RWPE2 (cell line): Measurements from ENCODE around the gene KRT14.
"Not testable (repeated sequence)": the region's sequence is repeated elsewhere in the genome, so short reads cannot be mapped to it uniquely, and the experiment has no call there.

Experiments
- ATAC-seq: fragments of 200-7000 bp; cut with Tn5 transposase; 3 replicates; pipeline ENCODE4 v1.9.1; 2021; ENCODE audit warnings: low read depth
- DNase-seq: peaks from one replicate; pipeline ENCODE4 v3.0.0-alpha.2; 2020; ENCODE audit warnings: low spot score
- H3K27ac ChIP-seq: fragments of 450-650 bp; 2 replicates; pipeline ENCODE4 v1.5.1; 2017; ENCODE audit warnings: mild to moderate bottlenecking; ENCODE audit not compliant: poor library complexity, severe bottlenecking
- H3K27me3 ChIP-seq: fragments of 250-450 bp; sonication (Bioruptor Pico); 2 replicates; pipeline ENCODE4 v1.5.1; 2021; ENCODE audit warnings: mild to moderate bottlenecking, moderate library complexity; ENCODE audit not compliant: insufficient read depth, poor library complexity, severe bottlenecking
- H3K36me3 ChIP-seq: fragments of 250-450 bp; sonication (Bioruptor Pico); 2 replicates; pipeline ENCODE4 v1.5.1; 2020; ENCODE audit warnings: low read depth, mild to moderate bottlenecking, moderate library complexity
- H3K4me1 ChIP-seq: fragments of 250-450 bp; sonication (Bioruptor Pico); 2 replicates; pipeline ENCODE4 v1.5.1; 2021; ENCODE audit warnings: mild to moderate bottlenecking, moderate library complexity; ENCODE audit not compliant: insufficient read depth, poor library complexity, severe bottlenecking
- H3K4me3 ChIP-seq: fragments of 250-450 bp; sonication (Bioruptor Pico); 2 replicates; pipeline ENCODE4 v1.5.1; 2021; ENCODE audit warnings: mild to moderate bottlenecking, moderate library complexity; ENCODE audit not compliant: severe bottlenecking
- H3K9me3 ChIP-seq: fragments of 250-450 bp; sonication (Bioruptor Pico); 2 replicates; pipeline ENCODE4 v1.5.1; 2021; ENCODE audit warnings: mild to moderate bottlenecking, moderate library complexity; ENCODE audit not compliant: severe bottlenecking
- TF ChIP-seq, protein P1 (sequence below): fragments of 450-650 bp; IDR thresholded peaks from one replicate; pipeline ENCODE4 v1.5.1; 2017; ENCODE audit warnings: mild to moderate bottlenecking, moderate library complexity; ENCODE audit not compliant: poor library complexity, severe bottlenecking

Gene KRT14

DNA sequence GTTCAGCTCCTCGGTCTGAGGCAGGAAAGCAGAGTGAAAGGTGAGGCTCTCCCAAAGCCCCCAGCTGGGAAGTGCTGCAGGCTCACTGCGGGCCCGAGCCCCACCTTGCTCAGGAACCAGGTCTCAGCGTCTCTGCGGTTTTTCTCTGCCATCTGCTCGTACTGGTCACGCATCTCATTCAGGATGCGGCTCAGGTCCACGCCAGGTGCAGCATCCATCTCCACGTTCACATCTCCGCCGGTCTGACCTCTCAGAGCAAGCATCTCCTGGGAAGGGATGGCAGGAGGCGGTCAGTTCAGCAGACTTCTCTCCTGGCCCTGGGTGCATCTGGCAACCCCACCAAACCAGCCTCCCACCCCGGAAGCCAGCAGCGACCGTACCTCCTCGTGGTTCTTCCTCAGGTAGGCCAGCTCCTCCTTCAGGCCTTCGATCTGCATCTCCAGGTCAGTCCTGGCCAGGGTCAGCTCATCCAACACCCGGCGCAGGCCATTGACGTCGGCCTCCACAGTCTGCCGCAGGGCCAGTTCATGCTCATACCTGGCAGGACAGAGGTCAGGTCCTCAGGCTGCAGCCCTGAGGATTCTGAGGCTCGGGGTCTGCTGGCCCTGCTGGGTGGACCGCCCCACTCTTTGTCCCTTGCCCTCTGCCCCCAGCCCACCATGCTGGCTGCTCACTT is 24.4 kb upstream of the KRT14 start:
- H3K27me3 ChIP-seq = no peaks in the 10 kb centered on the region
- H3K9me3 ChIP-seq = no peaks in the 10 kb centered on the region
- no peaks in the 10 kb centered on the region for H3K36me3 ChIP-seq
- H3K4me1 ChIP-seq = peaks cover 15% of the 10 kb centered on the region
- DNase-seq = no peak
- no peak overlapping the region for H3K4me3 ChIP-seq
- no peak overlapping the region for H3K27ac ChIP-seq
- no peak for ATAC-seq
- TF ChIP-seq, protein P1, sequence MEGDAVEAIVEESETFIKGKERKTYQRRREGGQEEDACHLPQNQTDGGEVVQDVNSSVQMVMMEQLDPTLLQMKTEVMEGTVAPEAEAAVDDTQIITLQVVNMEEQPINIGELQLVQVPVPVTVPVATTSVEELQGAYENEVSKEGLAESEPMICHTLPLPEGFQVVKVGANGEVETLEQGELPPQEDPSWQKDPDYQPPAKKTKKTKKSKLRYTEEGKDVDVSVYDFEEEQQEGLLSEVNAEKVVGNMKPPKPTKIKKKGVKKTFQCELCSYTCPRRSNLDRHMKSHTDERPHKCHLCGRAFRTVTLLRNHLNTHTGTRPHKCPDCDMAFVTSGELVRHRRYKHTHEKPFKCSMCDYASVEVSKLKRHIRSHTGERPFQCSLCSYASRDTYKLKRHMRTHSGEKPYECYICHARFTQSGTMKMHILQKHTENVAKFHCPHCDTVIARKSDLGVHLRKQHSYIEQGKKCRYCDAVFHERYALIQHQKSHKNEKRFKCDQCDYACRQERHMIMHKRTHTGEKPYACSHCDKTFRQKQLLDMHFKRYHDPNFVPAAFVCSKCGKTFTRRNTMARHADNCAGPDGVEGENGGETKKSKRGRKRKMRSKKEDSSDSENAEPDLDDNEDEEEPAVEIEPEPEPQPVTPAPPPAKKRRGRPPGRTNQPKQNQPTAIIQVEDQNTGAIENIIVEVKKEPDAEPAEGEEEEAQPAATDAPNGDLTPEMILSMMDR = no peak

DNA sequence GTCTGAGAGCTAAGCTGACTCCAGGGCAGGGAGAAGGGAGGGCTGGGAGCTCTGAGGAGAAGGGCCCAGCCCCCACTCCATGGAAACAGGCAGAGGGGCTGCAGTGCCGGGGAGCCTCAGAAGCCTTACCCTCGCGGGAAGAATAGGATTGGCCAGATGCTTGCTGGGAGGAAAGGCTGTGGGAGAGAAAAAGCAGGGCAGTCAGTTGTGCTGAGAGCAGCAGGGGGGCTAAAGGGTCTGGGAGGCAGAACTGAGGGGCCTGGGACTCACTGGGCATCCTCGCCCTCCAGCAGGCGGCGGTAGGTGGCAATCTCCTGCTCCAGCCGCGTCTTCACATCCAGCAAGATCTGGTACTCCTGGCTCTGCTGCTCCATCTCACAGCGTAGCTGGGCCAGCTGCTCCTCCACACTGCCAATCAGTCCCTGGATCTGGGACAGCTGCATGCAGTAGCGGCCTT is 23.4 kb upstream of the KRT14 start:
- not testable (repeated sequence) for DNase-seq, H3K27me3 ChIP-seq, H3K4me3 ChIP-seq, ATAC-seq, H3K36me3 ChIP-seq, H3K9me3 ChIP-seq, H3K27ac ChIP-seq
- peaks cover 14% of the 10 kb centered on the region for H3K4me1 ChIP-seq

DNA sequence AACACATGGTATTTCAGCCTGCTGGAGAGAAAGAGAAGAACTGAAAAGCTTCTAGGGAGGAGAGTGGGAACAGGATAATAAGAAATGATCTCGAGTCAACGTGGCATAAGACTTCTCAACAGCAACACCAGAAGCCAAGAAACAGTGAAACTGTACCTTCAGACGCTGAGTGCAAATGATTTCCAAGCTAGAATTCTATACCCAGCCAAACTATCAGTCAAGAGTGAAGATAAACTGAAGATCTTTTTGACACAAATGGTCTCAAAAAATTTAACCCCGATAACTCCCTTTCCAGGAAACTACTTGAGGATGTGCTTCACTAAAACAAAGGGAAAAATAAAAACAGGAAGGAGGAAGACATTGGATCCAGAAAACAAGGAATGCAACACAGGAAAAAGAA is 20.2 kb upstream of the KRT14 start:
- not testable (repeated sequence) for DNase-seq, H3K27me3 ChIP-seq, H3K9me3 ChIP-seq, ATAC-seq, H3K4me1 ChIP-seq, H3K27ac ChIP-seq, H3K4me3 ChIP-seq, H3K36me3 ChIP-seq

DNA sequence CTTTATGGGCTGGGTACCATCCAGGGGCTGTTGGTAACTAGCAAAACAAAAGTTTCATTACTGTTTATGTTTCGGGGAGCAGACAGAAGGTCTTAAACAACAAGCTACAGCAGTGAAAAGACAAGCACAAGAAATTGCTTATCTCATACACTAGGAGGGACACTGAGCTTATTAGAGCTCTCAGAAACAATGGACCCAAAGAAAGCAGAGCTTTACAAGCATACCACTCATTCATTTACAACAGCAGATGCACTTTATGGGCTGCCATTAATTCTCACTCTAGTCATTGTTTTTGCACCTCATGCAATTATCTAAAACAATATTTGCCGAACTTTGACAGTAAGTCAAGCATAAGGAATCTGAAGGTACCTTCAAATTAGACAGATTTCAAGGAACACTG is 15.8 kb upstream of the KRT14 start:
- DNase-seq (no peak), ATAC-seq (no peak)
- Histone ChIP-seq H3K27ac (no peak overlapping the region), H3K27me3 (no peaks in the 10 kb centered on the region), H3K36me3 (no peaks in the 10 kb centered on the region), H3K9me3 (no peaks in the 10 kb centered on the region), H3K4me3 (no peak overlapping the region), H3K4me1 (no peaks in the 10 kb centered on the region)
- TF ChIP-seq, protein P1 = no peak

DNA sequence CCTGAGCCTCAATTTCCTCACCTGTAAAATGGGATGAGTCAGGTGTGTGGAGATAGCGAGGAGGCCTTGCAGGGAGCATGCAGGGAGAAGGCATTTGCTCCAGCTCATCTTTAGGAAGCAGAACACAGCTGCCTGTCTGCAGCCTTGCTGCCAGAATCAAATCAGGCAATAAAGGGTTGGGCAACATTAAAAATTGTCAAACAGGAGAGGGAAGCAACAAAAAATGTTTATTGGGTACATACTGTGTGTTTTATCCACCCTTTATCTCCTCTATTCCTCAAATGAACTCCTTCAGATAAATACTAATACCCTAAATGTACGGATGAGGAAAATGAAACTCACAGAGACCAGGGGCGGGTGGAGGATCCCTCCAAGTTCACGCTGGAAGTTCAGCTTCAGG is 13.6 kb upstream of the KRT14 start:
- H3K36me3 ChIP-seq = no peaks in the 10 kb centered on the region
- H3K27ac ChIP-seq = no peak overlapping the region
- no peak overlapping the region for H3K4me3 ChIP-seq
- DNase-seq (no peak), ATAC-seq (no peak)
- no peaks in the 10 kb centered on the region for H3K9me3 ChIP-seq
- H3K27me3 ChIP-seq = no peaks in the 10 kb centered on the region
- TF ChIP-seq, protein P1 = no peak
- no peaks in the 10 kb centered on the region for H3K4me1 ChIP-seq

DNA sequence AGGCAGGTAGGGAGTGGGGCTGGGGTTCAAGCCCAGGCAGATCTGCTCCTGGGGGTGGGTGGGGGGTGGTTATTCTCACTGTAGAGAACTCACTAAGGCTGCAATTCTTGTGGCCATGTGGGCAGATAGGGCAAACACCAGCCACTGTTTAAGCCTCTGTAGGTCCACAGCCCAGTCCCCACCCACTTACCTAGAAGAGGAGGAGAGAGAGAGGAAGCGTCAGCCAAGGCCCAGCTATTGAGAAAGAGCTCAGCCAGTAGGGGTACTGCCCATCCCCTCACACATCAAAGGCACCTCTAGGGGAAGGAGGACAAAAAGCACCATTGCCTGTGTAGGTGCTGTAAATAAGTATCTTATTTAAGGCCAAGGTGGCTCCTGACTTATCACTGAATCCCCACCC is 13.0 kb upstream of the KRT14 start:
- H3K4me1 ChIP-seq = no peaks in the 10 kb centered on the region
- H3K4me3 ChIP-seq = no peak overlapping the region
- no peaks in the 10 kb centered on the region for H3K27me3 ChIP-seq
- no peaks in the 10 kb centered on the region for H3K36me3 ChIP-seq
- TF ChIP-seq, protein P1 = no peak
- no peak overlapping the region for H3K27ac ChIP-seq
- DNase-seq = no peak
- H3K9me3 ChIP-seq = no peaks in the 10 kb centered on the region
- ATAC-seq = peak; percentile 27; the same call in 1 of the 3 replicates
